SKM-1 (cell line): Measurements from ENCODE around the gene GET4.
"Not testable (repeated sequence)": the region's sequence is repeated elsewhere in the genome, so short reads cannot be mapped to it uniquely, and the experiment has no call there.

Source experiments
- DNase-seq: peaks from one replicate; lab custom pipeline; 2025; ENCODE audit not compliant: unreplicated experiment; lab: John Stamatoyannopoulos, UW

Gene GET4

DNA sequence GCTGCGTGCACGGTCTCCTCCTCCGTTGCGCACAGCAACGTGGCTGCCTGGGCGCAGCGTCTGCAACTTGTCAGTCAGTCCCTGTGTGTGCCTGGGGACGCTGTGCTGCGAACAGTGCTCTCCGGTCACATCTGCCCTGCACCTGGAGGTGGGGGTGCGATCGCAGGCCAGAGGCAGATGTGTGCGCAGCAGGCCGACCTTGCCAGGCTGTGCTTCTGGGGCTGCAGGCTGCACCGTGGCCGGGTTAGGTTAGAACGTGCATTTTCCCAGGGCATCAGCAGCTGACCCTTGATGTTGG, 8.2 kb upstream of the GET4 start:
- DNase-seq, result no peak

DNA sequence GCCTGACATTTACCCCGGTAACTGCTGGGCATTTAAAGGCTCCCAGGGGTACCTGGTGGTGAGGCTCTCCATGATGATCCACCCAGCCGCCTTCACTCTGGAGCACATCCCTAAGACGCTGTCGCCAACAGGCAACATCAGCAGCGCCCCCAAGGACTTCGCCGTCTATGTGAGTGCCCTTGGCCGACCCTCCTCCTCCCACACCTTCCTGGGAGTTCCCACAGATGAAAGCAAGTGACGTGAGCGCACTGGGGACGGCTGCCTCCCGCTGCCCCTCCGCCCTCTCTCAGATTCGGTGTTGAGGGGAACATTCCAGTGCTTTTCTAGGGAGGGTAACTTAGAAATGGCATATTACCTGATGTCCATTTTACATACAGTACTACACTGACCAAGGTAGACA, 7.0 kb upstream of the GET4 start:
- DNase-seq, result no peak

DNA sequence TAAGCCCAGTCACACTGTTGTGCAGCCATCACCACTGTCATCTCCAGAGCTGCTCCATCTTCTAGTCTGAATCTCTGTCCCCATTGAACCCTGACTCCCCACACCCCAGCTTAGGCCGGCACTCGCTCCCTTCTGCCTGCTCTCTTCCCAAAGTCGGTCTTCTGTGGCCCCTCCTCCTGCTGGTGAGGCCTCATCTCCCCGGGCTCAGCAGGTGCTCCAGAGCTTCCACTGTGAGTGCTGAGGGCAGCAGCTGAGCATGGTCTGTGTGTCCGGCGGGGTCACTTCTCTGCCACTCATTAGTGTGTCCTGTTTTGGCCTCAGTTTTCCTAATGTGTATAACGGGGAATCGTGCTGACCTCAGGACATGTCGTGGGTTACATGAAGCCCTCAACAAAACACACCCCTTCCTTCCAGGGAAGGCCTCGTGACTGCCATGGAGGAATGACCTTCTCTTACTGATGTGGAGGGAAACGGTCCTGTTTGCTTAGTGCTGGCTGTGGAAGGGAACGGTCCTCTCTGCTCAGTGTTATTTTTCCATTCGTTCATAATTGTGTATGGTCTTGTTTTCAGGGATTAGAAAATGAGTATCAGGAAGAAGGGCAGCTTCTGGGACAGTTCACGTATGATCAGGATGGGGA, 4.3 kb upstream of the GET4 start:
- no peak for DNase-seq

DNA sequence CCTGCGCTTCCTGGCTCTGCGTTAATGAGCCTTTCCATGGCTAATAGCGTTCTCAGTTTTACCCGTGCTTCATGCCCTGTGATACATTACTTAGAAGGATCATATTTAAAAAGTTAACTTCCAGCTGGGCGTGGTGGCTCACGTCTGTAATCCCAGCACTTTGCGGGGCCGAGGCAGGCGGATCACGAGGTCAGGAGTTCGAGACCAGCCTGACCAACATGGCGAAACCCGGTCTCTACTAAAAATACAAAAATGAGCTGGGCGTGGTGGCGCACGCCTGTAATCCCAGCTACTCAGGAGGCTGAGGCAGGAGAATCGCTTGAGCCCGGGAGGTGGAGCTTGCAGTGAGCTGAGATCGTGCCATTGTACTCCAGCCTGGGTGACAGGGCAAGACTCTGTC, 3.7 kb upstream of the GET4 start:
- not testable (repeated sequence) for DNase-seq

DNA sequence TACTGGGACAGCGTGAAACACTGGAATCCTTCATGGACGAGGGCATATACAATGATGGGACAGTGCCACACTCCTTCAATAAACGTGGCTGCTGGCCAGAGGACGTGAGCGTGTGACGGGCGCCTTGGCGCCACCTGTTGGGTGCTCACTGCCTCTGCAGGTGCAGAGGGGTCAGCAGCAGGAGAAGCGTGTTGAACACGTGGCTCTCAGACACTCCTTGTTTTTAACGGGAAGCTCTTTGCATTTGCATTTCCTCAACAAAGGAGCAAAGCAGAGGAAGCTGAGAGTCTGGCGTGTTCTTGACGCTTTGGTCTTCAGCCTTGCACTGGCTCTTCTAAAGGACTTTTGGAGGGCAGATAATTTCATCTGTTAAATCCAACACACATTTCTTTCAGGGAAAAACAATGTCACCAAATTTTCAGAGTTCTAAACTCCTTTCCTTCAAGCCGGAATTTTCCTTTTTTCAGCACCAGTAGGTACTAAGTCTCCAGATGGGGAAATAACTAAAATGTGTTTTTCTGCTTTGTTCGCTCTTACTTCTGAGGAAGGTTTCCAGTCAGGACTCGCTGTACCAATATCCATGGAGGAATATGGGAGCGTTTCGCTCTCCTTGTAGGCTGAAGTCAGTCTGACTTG, 2.9 kb upstream of the GET4 start:
- peak; percentile 90 for DNase-seq

DNA sequence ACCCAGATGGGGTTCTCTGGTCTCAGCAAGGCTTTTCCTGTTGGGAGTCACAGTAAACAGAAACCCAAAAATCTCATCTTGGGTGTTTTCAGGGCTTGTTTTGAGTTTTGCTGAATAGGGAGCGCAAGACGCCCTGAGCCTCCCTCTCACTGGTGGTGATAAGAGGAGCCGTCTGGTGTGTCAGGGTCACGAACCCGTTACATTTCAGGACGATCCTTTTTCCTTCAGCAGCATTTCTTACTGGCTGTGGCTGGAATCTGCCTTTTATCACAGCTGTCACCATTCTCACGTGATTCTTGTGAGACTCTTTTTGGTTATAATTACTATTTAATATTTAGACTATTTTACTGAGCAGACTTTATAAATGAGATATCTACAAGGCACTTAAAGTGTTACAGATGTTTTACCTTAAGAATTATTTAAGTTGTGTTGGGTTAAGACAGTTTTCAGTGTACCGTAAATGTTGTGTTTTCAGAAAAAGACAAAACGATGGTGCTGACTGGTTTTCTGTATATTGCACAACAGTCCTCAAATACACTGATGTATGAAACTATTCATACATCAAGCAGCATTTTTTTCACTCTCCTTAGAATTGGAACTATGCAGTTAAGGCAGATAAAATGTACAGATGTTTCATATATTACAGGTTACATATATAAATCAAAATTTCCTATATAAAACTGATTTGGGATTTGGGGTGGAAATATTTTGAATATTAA, 2.2 kb upstream of the GET4 start:
- DNase-seq, result no peak

DNA sequence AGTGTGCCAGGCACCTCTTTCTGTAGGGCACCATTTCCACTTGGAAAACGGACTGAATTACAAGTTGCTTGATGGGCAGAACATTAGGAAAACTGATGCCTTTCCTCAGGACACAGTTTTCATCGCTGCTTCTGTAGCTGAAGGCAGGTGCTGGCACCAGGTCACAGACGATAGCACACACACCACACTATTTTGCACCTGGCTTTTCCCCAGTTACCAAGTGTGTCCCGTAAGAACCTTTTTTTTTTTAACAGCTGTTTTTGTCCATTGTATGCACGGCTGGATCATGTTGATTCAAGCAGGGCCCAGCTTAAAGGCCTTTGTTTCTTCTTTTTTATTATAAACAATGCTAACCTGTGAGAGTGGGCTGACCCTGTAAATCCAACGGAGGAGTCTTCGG, 1.3 kb upstream of the GET4 start:
- no peak for DNase-seq

DNA sequence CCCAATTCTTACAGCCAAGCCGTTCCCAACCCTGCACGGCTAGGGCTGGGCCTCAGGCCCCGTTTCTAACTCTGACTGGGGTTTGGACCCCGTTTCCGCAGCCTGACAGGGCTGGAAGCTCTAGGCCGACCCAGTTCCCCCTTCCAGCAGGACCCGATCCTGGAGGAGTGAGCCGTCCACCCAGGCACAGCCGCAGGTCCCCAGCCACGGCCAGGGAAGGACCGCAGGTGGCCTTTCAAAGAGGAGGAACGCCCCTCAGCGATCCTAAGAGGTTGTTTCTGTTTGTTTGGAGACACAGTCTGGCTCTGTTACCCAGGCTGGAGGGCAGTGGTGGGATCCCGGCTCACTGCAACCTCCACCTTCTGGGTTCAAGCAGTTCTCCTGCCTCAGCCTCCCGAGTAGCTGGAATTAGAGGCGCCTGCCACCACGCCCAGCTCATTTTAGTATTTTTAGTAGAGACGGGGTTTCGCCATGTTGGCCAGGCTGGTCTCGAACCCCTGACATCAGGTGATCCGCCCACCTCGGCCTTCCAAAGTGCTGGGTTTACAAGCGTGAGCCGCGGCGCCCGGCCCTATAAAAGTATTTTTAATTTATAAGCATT, 778 bp upstream of the GET4 start:
- DNase-seq, result no peak

DNA sequence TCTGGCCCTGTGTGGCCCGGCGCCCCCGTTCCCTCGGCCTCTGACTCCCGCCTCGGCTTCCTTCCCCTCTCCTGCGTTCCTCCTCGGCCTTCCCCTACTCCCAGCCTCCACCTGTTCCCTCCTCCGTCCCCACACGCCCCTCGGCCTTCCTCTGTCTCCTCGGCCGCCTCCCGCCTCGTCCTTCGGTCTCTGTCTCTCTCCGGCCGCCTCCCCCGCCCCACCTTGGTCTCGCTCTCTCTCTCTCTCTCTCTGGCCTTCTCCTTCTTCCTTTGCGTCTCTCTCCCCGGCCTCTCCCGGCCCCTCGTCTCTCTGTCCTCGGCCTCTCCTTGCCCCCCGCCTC, 588 bp downstream of the GET4 start:
- DNase-seq, result no peak

DNA sequence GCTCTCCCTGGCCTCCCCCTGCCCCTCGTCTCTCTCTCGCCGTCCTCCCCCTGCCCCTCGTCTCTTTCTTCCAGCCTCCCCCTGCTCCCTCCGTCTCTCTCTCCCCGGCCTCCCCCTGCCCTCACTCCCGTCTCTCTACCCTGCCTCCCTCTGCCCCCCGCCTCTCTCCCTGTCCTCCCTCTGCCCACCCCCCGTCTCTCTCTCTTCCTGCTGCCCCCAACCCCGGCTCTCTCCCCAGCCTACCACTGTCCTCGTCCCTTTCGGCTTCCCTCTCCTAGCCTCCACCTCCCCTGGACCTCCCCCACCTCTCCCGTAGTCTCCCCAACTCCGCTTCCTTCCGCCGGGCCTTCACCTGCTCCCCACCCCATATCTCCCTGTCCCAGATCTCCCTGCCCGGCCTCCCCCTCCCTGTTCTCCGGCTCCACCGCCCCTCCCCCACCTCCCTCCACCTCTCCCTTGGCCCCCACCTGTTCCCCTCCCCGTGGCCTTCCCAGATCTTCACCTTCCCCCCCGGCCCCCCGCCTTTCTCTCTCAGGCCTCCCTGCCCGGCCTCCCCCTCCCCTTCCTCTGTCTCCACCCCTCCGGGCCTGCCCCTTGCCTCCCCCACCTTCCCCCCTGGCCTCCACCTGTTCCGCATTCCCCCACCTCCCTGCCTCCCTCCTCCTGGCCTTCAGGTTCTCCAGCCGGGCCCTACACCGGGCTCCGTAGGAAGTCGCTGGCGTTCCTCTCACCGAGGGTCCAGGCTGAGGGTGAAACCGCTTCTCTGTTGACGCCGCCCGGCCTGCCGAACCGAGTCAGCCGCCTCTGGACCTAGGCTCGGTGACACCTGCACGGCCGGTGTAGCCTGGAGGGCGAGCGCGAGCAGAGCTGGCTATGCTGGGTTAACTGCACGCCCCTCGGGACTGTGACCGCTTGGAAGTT, 1.2 kb downstream of the GET4 start:
- DNase-seq, result no peak

DNA sequence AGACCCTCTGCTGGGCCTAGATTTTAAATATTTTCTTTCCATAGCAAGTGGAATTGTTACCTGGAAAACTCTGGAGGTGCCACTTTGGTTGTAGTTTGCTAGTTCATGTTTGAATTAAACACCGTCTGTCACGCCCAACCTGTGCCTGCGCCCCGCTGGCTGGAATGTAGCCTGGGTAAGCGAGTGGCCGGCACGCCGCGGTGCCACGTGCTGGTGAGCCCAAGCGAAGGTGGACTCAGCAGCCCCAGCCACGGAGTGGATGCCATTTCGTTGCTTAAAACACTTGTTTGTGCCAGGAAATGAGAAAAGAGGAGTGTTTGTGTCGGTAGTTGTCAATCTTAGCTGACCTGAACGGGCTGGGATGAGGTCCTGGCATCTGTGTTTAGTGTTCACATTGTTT, 2.7 kb downstream of the GET4 start:
- DNase-seq, result no peak

DNA sequence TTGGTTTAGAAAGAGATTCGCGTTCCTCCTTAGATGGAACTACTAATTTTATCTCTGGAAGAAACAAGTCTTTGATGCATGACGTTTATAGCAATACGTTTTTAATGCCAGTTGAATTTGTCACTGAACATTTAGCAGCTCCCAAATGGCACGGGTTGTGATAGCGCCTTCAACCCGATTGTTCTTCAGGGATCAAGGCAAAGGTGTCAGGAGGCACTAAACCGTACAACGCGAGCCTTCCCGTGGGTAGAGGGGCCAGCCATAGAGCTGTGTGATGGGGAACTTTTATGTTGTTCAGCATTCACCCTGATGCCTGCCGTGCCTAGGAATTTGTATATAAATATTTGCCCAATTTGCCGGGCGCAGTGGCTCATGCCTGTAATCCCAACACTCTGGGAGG, 3.4 kb downstream of the GET4 start:
- no peak for DNase-seq

DNA sequence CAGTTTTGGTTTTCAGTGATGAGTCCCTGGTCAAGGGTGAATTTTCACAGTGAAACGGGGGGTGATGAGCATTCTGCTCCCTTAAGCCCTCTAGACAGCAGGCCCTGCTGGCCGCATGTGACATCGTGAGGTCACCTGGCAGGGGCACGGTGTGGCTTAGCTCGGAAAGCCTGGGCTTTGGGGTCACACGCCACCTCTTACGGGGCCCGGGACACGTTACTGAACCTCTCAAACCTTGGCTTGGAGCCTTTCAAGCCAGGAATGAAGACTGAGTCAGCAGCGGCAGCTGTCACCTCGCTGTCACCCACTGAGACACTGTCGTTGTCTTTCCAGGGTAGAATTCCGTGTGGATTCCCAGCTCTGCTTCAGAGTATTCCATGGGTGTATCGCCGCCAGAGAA, 4.1 kb downstream of the GET4 start:
- no peak for DNase-seq

DNA sequence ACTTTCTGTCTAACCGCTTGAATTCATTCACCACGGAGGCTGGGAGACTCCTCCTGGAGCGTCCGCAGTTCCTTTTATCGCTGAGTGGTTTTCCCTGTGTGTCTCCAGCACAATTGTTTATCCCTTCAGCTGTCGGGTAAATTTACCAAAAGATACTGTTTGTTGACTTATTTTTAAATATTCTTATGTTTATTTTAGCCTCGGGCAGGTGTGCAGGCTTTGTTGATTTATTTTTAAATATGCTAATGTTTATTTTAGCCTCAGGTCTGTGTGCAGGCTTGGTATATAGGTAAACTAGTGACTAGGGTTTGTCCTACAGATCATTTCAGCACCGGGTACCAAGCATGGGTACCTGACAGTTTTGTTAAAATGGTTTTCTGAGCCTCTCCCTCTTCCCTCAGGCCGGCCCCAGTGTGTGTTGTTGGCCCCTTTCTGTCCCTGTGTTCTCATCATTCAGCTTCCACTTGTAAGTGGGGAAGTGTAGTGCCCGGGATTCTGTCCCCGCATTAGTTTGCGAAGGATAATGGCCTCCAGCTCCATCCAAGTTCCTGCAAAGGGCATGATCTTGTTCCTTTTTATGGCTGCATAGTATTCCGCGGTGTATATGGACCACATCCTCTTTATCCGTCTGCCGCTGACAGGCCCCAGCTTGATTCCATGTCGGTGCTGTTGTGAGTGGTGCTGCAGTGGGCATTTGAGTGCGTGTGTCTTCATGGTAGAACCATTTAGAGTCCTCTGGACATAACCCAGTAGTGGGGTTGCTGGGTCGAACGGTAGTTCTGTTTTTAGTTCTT, 5.3 kb downstream of the GET4 start:
- DNase-seq, result no peak

DNA sequence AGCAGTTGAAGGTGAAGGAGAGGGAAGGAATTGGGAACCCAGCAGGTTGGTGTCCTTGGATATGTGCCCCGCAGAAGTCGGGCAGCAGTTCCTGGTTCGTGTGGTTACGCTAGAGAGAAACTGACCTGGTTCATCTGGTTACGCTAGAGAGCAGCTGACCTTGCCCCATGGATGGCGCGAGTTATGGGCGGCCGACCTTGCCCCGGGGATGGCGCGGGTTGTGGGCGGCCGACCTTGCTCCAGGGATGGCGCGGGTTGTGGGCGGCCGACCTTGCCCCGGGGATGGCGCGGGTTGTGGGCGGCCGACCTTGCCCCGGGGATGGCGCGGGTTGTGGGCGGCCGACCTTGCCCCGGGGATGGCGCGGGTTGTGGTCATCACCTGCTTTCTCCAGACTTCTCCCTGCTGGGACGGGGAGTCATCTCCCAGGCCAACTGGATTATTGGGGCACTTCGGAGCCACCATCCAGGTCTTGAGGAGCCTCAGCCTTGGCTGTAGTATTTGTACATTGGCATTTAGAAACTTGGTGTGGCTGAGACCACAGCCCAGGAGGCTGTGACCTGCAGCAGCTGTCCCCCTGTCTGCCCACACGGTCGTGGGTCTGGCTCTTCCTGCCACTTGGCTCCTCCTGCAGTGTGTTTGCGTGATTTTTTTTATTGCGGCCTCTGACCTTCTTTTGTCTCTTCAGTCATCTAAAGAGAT, 6.1 kb downstream of the GET4 start:
- DNase-seq, result no peak

DNA sequence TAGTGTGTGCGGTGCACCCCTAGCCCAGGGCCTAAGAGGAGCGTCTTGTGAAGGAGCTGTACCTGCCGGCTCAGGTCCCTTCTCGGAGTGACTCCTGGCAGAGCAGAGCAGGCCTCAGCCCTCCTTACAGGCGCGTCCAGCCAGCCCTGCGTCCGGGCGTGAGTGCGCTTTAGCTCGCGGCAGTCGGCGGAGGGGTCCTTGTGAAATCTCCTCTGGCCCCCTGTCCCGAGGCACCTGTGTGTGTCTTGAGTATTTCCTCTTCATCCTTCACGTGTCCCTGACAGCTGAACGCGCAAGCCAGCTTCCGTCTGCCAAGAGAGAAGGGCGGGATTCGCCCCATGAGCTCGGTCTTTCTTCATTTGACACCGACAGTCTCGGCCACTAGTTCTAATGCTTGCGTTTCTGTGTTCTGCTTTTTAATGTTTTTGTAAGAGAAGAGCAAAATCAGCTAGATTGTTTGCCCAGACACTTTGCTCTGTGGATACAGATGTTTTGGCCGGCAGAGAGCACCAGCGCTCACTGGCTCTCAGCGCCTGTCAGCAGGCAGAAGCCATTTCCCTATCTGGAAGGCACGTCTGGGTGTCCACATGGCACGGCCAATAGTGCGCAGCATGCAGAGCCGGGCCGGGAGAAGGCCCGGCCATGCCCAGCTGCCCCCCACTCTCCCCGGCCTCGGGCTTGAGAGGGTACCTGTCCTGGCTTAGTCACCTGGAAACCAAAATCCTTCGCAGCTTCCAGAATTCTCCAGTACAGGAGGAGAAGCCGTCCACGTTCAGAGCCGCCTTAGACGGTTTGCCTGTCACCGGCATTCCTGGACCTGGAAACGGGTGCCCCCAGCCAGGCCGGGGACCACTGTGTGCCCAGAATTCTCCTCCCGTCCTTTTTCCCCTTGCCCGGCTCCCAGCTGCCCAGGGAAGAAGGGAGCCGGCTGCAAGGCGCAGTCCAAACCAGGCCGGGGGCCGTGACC, 7.0 kb downstream of the GET4 start:
- DNase-seq, result no peak

DNA sequence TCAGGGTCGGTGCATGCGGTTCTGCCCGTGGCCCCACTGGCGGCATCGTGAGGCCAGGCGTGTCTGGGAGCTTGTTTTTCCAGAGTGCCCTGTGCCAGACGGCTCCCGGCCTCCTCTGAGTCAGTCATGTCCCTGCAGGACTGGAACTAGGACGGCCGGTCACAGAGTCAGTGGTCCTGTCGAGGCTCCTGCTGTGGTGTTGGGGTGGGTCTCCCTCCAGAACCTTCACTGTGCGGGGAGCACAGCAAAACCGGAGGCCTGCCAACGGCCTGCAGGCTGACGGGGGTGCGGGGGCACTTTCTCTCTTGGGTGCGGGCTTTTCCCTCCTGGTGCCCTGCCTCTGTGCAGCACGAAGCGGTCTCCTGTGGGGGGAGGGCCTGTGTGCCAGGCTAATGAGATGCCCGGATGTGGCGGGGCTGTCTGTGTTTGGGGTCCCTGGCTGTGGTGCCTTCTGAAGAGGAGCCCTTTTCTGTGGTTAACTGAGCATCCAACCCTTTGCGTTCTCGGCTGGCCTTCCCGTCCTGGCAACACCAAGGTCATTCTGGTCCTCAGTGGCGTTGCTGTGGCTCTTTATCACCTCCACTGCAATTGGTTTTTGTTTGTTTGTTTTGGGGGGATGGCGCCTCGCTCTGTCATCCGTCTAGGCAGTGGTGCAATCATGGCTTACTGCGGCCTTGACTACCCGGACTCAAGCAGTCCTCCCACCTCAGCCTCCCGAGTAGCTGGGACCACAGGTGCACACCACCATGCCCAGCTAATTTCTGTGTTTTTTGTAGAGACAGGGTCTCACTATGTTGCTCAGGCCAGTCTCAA, 8.0 kb downstream of the GET4 start:
- no peak for DNase-seq

DNA sequence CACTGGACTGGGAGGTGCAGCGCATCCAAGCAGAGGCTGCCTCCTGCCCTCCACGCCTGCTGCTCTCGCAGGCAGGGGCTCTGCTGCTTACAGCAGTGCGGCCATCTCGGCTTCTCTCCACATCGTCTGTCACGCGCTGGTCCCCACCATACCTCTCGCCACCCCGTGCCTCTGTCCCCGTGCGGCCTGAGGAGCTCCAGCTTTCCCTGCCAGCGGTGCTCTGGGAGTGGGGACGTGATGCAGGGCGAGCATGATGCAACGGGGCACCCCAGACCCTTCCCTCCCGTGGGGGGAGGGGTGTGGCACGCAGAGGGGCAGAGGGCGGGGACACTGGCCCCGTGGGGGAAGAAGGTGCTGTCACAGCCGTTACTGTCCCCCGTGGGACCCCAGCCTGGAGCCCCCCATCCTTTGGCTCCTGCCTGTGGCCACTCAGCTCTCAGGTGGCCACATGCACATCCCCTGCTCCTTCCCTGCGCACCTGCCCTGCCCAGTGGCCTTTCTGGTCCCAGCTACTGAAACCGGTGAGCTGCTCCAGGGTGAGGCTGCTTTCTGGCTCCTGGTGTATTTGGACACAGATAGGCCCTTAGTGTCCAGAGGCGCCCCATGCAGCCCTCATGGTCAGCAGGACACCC, 9.0 kb downstream of the GET4 start:
- DNase-seq, result no peak
